ENCODE data around the gene EXD3. TPM values are rescaled to one million over a fixed set of nuclear protein-coding genes. Genes with fewer than 3 reads are reported as not detected.

EXD3 gene
- total and polyA plus RNA-seq, 2 of the 13 experiments (the other 11 are each of a cell fraction or from before 2014, with no cell fraction given): 2.7 to 4.8 TPM

GRCh38 chr9:137441289-137441934 is 18.4 kb upstream of the EXD3 start, which contains the start of gene ENTPD8 (continued):
- TF ChIP-seq USF2 (IDR thresholded peaks at IDR 0.05; ENCODE audit: low read depth, low read length) (0 out of 2 replicates have a peak, but pooled peaks have one; percentile 12), USF2 (CRISPR knock-in tag; IDR thresholded peaks at IDR 0.05; ENCODE audit: borderline replicate concordance) (peak; percentile 49; the same call in 1 of the 2 replicates), ZNF446 (CRISPR knock-in tag; IDR thresholded peaks at IDR 0.05) (no peak), PHF20 (CRISPR knock-in tag; IDR thresholded peaks at IDR 0.05) (0 out of 2 replicates have a peak, but pooled peaks have one; percentile 37), RERE (CRISPR knock-in tag; IDR thresholded peaks at IDR 0.05; ENCODE audit: low read depth) (no peak), ZBTB38 (CRISPR knock-in tag; IDR thresholded peaks at IDR 0.05) (0 out of 2 replicates have a peak, but pooled peaks have one; percentile 3), RARA (CRISPR knock-in tag; IDR thresholded peaks at IDR 0.05) (peak; percentile 65), KLF12 (CRISPR knock-in tag; IDR thresholded peaks at IDR 0.05; ENCODE audit: borderline replicate concordance) (peak; percentile 85), MAZ (IDR thresholded peaks at IDR 0.05; ENCODE audit: borderline replicate concordance, low read depth, low read length) (peak; percentile 89), MAZ (CRISPR knock-in tag; IDR thresholded peaks at IDR 0.05; ENCODE audit: low read depth) (peak; percentile 82), CTCF (CRISPR knock-in tag; IDR thresholded peaks at IDR 0.05) (peak; percentile 18; the same call in 1 of the 2 replicates), AHDC1 (CRISPR knock-in tag; IDR thresholded peaks at IDR 0.05; ENCODE audit: borderline replicate concordance) (no peak), HIVEP1 (CRISPR knock-in tag; IDR thresholded peaks at IDR 0.05) (peak; percentile 93), ZNF672 (CRISPR knock-in tag; IDR thresholded peaks at IDR 0.05) (no peak)
